Measurements from ENCODE around the gene KIAA1191. TPM values are rescaled to one million over a fixed set of nuclear protein-coding genes. Genes with fewer than 3 reads are reported as not detected.

The KIAA1191 gene
- total RNA-seq, 1 experiment from 2014 or later, result 99.0 TPM

DNA sequence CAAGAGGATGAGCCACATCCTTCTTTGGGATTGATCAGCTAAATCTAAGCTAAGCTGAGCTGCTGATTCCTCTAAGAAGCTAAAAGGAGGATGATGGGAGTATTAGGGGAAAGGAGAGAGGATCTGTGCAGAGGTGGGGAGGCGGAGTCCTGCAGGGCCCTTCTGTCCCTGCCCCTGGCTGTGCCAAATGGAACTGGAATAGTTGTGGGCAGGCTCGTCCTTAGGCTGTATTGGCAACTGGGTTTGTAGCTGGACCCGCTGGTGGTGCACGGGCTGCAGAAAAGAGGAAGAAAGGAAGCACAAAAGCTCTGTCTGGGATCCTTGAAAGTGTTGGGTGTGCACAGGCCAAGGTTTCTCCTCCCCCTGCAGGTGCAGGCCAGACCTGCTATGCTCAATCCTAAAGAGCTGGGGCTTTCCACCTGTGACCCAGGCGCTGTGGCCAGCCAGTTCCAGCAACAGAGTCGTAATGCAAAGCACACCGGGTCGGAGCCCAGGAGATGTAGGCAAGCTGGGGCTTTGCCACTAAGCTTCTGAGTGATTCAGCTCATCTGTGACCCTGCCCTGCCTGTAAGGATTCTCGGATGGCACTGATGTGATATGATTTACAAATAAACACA lies 45.0 kb upstream of the KIAA1191 start:
- DNase-seq (ENCODE audit: low read depth, low spot score) (no peak), ATAC-seq (no peak)
- H3K9me3 ChIP-seq (ENCODE audit: control insufficient read depth in 1 of 2, insufficient read depth in 1 of 2, low read depth in 1 of 2, low read length in 2 of 2), result no peaks in the 10 kb centered on the region
- CTCF ChIA-PET, result no interaction called here
- H3K79me2 ChIP-seq (ENCODE audit: insufficient read depth, low read length), result no peaks in the 10 kb centered on the region
- H3K4me3 ChIP-seq (replicated peaks in 1 of 2; ENCODE audit: low read depth in 1 of 2, low read length in 2 of 2), result no peak overlapping the region
- no peaks in the 10 kb centered on the region for H4K20me1 ChIP-seq (ENCODE audit: insufficient read depth)
- H3K36me3 ChIP-seq (ENCODE audit: control insufficient read depth in 1 of 2, insufficient read depth in 2 of 2, low read length in 2 of 2), result peaks cover 0 to 5% of the 10 kb centered on the region in 2 experiments; a peak in 3 of 4 replicates
- no peaks in the 10 kb centered on the region for H3K27me3 ChIP-seq (ENCODE audit: insufficient read depth, low read length)
- RAD21 ChIA-PET (ENCODE audit: low non-redundant PET in 1 of 2, low total read pairs in 2 of 2, uncharacterized antibody in 2 of 2, unreplicated experiment in 2 of 2), result no interaction called here
- peaks cover 10 to 22% of the 10 kb centered on the region in 2 experiments; a peak in 3 of 4 replicates for H3K4me1 ChIP-seq (ENCODE audit: control insufficient read depth in 1 of 2, insufficient read depth in 2 of 2, low read length in 2 of 2)
- POLR2A ChIA-PET, result no interaction called here
- no peaks in the 10 kb centered on the region for H3K9me2 ChIP-seq (ENCODE audit: insufficient read depth)
- TF ChIP-seq FOSL1 (IDR thresholded peaks at IDR 0.05; ENCODE audit: low read depth) (no peak), ZFX (IDR thresholded peaks at IDR 0.05) (no peak)
- intact Hi-C loops (cut with micrococcal nuclease), result no loop called here
- H3K9ac ChIP-seq (ENCODE audit: low read length), result no peak overlapping the region
- no peak overlapping the region for H2AFZ ChIP-seq (ENCODE audit: low read depth, low read length, poor library complexity, severe bottlenecking)
- no peak overlapping the region for H3K27ac ChIP-seq (ENCODE audit: low read depth, low read length)
- no peak overlapping the region for H3K4me2 ChIP-seq (ENCODE audit: low read length)
- no TSS peak for BruUV-seq (replicated peaks)

DNA sequence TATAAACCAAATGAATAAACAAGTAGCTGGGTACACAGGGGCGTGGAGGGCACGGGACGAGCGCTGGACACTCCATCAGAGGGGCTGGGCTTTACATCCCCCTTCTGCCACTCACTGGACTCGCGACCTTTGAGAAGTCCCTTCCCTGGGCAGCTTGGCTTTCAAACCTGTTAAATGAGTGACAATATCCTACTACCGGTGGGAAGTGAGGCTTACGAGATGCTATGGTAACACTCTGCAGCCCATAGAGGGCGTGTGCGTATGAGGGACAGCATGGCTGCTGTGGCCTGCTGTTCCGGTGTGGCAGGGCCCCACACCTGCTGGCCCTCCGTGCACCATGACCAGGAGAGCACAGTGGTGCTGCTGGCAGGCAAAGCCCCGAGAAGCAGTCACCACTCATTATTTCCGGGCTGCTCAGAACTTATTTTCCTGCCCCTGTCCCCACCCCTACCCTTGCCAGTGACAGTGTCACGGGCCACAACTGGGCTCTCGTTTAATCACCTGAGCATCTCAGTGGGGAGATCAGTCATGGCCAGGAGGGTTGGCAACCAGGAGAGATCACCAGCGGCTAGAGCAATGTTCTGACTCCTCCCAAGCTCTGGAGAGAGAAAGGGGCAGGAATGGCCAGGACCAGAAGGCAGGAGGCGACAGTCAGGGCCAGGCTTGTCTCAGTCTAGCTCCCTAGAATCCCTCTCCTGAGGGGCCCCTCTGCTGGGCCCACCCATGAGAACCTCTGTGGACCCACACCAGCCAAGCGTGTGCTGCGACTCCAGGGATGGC lies 44.3 kb upstream of the KIAA1191 start:
- BruUV-seq (replicated peaks), result no TSS peak
- no peaks in the 10 kb centered on the region for H3K9me3 ChIP-seq (ENCODE audit: control insufficient read depth in 1 of 2, insufficient read depth in 1 of 2, low read depth in 1 of 2, low read length in 2 of 2)
- no peaks in the 10 kb centered on the region for H3K79me2 ChIP-seq (ENCODE audit: insufficient read depth, low read length)
- no peaks in the 10 kb centered on the region for H3K9me2 ChIP-seq (ENCODE audit: insufficient read depth)
- H3K9ac ChIP-seq (ENCODE audit: low read length), result no peak overlapping the region
- H3K27me3 ChIP-seq (ENCODE audit: insufficient read depth, low read length), result no peaks in the 10 kb centered on the region
- no peak overlapping the region for H3K27ac ChIP-seq (ENCODE audit: low read depth, low read length)
- peaks cover 9 to 21% of the 10 kb centered on the region in 2 experiments for H3K4me1 ChIP-seq (ENCODE audit: control insufficient read depth in 1 of 2, insufficient read depth in 2 of 2, low read length in 2 of 2)
- peak; percentile 59 for ATAC-seq
- intact Hi-C loops (cut with micrococcal nuclease), result no loop called here
- H4K20me1 ChIP-seq (ENCODE audit: insufficient read depth), result no peaks in the 10 kb centered on the region
- H3K4me3 ChIP-seq (replicated peaks in 1 of 2; ENCODE audit: low read depth in 1 of 2, low read length in 2 of 2), result no peak overlapping the region
- ChIA-PET POLR2A (no interaction called here), RAD21 (ENCODE audit: low non-redundant PET in 1 of 2, low total read pairs in 2 of 2, uncharacterized antibody in 2 of 2, unreplicated experiment in 2 of 2) (no interaction called here), CTCF (no interaction called here)
- no peak overlapping the region for H2AFZ ChIP-seq (ENCODE audit: low read depth, low read length, poor library complexity, severe bottlenecking)
- TF ChIP-seq RAD21 (IDR thresholded peaks at IDR 0.05; ENCODE audit: low read depth), result peak; percentile 18; the same call in 1 of the 2 replicates
- TF ChIP-seq CBX3 (IDR thresholded peaks at IDR 0.05; ENCODE audit: low read depth), result no peak
- TF ChIP-seq JUND (IDR thresholded peaks at IDR 0.05), result no peak
- TF ChIP-seq EZH2 (IDR thresholded peaks at IDR 0.05), result no peak
- peak in 1 of 3 experiments; percentile 25; a peak in 1 of 6 replicates for TF ChIP-seq CTCF (IDR thresholded peaks at IDR 0.05 in 2 of 3, conservative IDR thresholded peaks at IDR 0.05 in 1 of 3; ENCODE audit: borderline replicate concordance in 1 of 3, insufficient read depth in 1 of 3, low read depth in 2 of 3, low read length in 2 of 3)
- peaks cover 0 to 5% of the 10 kb centered on the region in 2 experiments; a peak in 3 of 4 replicates for H3K36me3 ChIP-seq (ENCODE audit: control insufficient read depth in 1 of 2, insufficient read depth in 2 of 2, low read length in 2 of 2)
- no peak overlapping the region for H3K4me2 ChIP-seq (ENCODE audit: low read length)
- DNase-seq (ENCODE audit: low read depth, low spot score), result no peak
